Measurements from ENCODE around the gene VCL.
"Not testable (repeated sequence)": the region's sequence is repeated elsewhere in the genome, so short reads cannot be mapped to it uniquely, and the experiment has no call there.

The VCL gene

DNA sequence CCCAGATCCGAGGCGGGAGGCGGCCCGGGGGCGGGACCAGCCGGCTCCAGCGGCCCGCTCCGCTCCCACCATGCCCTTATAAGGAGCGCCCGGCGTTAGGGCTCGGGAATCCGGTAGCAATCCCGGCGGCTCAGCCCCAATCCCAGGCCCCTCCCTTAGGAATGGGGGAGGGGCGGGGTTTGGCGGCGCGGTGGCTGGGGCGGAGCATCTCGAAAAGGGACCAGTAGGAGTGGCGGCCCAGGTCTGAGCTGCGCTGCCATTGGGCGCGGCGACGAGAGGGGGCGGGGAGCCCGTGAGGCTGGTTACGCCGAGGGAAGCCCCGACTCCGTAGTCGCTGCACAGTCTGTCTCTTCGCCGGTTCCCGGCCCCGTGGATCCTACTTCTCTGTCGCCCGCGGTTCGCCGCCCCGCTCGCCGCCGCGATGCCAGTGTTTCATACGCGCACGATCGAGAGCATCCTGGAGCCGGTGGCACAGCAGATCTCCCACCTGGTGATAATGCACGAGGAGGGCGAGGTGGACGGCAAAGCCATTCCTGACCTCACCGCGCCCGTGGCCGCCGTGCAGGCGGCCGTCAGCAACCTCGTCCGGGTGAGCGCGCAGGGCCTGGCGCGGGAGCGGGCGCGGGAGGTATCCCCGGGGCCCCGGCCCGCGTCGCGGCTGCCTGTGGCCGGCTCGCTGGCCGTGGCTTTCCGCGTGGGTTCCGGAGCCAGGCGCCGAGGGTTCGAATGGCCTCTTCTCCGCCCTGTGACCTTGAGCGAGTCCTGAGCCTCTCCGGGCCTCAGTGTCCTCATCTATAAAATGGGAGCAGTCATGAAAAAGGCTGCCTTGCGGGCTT lies at the start of gene VCL:
Gene VCL, plus strand, starts transcription at position 330 of the 836 bp plus-strand sequence. Its CDS starts 92 bp downstream, at position 422.
- peak; percentile 96 for DNase-seq (ENCODE audit: low read depth, low spot score)

DNA sequence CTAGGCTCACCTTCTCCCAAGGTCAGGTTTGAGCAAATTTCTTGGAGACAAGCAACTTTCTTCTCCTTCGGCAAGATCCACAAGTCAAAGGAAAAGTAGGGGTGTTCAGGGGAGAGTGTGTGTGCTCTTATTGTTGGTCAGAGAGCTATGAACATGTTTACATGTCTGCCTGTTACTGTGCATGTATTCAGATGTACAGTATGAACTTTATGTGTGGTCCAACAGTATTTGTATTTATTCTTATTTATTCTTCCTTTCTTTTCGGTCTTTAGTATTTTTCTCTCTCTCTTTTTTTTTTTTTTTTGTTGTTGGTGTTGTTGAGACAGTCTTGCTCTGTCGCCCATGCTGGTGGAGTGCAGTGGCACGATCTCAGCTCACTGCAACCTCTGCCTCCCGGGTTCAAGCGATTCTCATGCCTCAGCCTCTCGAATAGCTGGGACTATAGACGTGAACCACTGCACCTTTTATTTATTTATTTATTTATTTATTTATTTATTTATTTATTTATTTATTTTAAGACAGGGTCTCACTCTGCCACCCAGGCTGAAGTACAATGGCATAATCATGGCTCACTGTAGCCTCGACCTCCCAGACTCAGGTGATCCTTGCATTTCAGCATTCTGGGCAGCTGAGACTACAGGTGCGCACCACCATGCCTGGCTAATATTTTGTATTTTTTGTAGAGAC lies 48.8 kb upstream of the VCL start:
- no peak for DNase-seq (ENCODE audit: low read depth, low spot score)

DNA sequence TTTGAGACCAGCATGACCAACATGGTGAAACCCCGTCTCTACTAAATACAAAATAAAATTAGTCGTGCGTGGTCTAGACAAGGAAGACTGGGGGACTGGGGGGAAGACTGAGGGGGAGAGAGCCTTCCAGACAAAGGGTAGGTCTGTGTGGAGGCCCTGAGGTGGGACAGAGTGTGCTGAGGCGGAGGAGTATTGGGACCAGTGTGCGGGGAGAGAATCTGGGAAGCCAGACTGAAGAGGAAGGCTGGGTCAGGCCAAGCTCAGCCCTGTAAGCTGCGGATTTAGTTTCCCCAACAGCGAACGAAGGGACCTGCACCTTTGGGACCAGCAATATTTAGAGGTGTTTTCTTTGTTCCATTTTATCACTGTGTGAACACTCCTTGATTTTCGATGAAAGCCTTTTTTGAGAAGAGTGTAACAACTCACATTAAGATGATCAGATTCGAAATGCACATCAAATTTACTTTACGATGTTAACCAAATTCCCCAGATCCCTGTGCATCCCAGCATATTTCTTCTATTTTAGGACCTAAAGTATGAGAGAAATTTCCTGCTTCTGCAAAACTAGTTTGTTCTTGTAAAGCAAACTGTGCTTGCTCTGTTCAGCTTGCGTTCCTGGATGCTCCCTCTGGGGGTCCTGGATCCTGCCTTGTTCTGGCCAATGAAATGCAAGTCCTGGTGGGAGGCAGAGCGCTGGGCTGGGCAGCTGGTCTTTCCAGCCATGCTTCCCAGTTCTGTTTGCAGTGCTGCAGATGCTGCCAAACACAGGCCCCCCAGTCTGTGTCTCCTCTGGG lies 47.6 kb upstream of the VCL start:
- DNase-seq (ENCODE audit: low read depth, low spot score) = no peak

DNA sequence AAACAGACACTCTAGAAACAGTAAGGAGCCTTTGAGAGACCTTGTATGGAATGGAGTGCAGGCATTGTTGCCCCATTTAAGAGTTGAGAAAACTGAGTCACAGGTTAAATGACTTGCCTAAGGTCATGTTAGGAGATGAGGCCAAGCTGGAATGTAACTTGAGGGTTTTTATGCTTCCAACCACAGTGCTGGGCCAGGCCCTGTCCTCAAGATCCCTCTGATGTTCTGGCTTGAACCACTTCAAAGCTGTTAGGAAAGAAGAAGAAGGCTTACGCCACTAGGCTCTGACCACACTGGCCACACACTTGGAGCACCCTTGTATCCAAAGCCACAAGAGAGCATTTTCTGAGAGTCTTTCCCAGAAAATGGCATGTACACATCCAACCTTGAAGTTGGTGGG lies 44.3 kb upstream of the VCL start:
- DNase-seq (ENCODE audit: low read depth, low spot score) = no peak

DNA sequence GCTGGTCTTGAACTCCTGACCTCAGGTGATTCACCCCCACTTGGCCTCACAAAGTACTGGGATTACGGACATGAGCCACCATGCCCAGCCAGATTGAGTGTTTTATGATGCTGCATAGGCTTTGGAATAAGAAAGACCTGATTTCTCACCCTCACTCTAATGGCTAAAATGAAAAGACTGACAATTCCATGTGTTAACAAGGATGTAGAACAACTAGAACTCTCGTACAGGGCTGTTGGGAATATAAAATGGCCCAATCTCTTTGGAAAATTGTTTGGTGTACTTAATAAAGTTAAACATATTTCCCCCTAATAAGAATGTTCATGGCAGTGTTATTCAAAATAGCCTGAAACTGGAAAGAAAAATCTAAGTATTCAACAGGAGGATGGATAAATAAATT lies 43.2 kb upstream of the VCL start:
- DNase-seq (ENCODE audit: low read depth, low spot score) = no peak

DNA sequence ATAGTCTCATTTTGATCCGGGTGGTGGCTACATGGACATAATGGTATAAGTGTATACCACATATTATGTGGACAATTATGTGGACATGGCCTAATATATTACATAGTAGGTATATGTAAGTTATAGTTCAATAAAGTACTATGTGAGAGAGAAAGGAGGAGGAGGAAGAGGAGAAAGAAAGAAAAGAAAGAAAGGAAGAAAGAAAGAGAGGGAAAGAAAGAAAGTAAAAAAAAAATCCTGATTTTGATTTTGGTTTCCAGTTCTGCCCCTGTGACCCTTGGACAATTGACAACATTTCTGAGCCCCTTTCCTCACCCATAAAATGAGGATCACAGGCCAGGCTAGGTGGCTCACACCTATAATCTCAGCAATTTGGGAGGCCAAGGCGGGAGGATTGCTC lies 42.2 kb upstream of the VCL start:
- no peak for DNase-seq (ENCODE audit: low read depth, low spot score)

DNA sequence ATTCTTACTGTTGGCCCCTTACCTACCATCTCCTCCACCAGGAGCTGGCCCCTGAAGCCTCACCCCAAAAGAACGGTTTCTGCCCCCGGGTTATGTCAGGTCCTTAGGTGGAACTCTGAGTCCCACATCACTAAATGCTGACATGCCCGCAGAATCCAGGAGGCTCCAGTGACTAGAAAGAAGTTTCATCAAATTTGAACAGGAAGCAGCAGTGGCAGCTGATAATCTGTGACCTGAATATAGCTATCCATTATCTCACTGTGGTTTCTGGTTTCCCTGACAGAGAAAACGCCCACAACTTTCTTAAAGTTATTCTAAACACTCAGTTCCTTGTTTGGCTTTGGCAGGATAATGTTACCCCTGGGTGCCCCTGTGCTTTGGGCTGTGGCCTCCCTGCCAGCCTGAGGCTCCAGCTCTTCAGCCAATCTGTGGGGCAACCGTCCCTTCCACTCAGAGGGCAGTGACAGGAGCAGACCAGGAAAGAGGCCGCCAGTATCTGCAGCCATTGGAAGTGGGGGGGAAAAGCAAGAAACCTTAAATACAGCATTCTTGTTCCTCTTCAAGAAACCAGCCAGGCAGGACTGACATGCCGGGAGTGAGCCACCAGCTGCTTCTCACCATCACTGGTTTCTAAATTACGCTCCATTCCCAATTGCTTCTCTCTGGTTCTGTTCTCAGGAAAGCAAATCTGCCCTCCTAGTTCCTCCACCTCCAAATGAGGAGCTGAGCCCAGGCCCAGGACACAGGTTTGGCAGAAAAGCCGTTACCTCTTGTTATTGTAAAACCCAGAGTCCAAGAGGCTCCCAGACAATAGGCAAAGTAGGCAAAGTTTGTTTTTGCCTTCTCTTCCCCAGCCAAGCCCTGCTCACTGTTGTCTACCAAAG lies 41.2 kb upstream of the VCL start:
- DNase-seq (ENCODE audit: low read depth, low spot score) = no peak

DNA sequence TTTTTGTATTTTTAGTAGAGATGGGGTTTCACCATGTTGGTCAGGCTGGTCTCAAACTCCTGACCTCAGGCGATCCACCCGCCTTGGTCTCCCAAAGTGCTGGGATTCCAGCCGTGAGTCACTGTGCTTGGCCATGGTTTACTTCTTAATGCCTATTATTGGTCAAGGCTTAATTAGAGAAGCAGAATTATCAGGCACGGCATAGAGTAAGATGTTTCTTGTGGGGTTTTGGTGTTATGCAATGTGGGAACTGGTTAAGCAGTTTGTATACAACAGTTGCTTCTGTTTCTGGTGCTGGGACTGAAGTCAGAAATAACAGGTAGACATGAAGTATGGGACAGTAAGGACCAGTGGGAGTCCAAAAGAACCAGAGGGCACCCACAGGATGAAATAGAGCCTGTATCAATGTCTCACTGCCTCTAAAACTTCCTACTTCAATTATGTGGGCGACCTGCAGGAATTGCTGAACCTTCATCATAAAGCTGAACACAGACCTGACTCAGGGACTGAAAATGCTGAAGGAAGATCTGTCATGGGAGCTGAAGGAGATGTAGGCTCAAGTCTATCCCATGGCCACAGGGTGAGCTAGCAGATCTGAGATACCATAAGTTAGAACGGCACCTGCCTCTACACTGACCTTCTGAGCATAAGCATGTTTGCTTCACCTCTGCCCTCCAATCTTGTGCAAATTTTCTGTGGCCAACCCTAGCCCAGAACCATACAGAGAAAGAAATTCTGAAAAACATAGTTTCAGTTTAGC lies 38.3 kb upstream of the VCL start:
- DNase-seq (ENCODE audit: low read depth, low spot score) = no peak

DNA sequence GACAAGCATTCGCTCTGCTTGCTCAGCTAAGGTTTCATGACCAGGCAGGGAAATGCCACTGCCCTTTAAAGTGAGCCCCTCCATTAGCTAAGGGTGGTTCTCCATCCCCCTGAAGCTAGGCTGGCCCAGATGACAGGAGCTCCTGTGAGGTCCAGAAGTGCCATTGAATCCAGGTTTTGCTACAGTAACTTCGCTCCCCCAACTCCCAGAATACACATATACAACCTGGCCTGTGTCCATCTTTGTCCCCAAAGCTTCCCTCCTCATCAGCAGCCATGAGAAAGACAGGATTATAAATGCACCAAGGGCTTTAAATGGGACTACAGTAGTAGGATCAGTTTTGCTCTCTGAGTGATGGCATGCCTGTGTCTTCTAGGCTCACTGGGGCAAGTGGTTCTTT lies 35.5 kb upstream of the VCL start:
- no peak for DNase-seq (ENCODE audit: low read depth, low spot score)

DNA sequence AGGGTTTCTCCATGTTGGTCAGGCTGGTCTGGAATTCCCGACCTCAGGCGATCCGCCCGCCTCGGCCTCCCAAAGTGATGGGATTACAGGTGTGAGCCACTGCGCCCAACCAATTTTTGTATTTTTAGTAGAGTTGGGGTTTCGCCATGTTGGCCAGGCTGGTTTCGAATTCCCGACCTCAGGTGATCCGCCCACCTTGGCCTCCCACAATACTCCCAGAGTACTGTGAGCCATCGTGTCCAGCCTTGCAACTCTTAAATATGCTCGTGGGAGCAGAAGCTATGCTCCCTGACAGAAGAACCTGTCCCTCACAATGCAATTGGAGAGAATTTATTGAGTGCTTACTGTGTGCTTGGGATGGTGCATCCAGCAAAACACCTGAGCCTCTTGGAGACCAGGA lies 34.4 kb upstream of the VCL start:
- DNase-seq (ENCODE audit: low read depth, low spot score) = not testable (repeated sequence)

DNA sequence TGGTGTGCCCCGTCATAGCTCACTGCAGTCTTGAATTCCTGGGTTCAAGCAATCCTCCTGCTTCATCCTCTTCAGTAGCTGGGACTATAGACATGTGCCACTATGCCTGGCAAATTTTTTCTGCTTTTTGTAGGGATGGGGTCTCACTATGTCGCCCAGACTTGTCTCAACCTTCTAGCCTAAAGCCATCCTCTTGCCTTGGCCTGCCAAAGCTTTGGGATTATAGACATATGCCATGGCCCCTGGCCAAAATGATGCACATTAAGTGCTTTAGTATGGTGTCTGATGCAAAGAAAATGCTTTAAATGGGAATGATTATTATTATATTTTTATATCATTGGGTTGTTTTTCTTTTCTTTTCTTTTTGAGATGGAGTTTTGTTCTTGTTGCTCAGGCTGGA lies 33.2 kb upstream of the VCL start:
- no peak for DNase-seq (ENCODE audit: low read depth, low spot score)

DNA sequence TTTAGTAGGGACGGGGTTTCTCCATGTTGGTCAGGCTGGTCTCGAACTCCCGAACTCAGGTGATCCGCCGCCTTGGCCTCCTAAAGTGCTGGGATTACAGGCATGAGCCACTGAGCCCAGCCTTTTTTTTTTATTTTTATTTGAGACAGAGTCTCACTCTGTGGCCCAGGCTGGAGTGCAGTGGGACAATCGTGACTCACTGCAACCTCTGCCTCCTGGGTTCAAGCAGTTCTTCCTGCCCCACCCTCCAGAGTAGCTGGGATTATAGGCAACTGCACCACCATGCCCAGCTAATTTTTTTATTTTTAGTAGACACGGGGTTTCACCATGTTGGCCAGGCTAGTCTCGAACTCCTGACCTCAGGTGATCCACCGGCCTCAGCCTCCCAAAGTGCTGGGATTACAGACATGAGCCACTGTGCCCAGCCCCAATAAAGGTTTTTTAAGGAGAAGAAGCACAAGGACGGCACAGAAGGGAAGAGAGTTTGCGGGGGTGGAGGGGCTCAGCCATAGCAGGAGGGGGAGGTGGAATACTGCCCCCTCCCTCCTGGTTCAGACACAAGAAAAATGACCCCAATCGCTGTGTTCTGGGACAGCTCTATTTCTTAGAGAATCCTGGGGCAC lies 32.5 kb upstream of the VCL start:
- DNase-seq (ENCODE audit: low read depth, low spot score) = not testable (repeated sequence)

DNA sequence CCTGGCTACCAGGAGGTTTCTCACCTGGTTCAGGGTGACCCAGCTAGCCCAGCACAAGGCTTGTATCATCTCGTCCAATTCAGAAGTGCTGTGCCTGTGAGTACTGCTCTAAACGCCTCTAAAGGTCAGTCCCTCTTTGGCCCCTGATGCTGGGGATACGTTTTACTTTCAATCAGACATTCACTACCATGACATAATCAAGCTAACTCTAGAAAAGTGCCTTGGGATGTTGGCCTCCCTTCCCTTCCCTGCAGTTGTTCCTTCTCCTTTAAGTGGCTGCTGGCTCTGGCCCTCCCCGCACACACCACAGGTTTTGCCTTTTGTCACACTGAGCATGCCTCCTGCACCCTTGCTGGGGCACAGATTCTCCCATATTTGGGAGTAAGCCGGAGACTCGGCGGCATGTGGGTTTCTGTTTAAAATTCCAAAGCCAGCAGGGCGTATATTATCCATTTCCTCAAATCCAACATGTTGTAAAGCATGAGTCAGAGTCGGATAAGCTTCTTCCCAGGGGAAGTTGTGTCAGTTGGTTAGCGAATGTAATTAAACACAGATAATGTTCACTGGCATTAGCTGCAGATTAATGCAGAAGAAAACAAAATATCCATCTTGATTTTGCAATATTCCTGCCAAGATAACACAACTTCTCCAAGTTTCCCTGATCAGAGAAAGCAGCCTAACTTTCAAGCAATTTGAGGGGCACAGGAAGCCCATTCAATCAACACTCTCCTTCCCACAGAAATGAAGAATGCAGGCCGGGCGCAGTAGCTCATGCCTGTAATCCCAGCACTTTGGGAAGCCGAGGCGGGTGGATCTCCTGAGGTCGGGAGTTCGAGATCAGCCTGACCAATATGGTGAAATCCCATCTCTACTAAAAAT lies 31.8 kb upstream of the VCL start:
- DNase-seq (ENCODE audit: low read depth, low spot score) = peak; percentile 98

DNA sequence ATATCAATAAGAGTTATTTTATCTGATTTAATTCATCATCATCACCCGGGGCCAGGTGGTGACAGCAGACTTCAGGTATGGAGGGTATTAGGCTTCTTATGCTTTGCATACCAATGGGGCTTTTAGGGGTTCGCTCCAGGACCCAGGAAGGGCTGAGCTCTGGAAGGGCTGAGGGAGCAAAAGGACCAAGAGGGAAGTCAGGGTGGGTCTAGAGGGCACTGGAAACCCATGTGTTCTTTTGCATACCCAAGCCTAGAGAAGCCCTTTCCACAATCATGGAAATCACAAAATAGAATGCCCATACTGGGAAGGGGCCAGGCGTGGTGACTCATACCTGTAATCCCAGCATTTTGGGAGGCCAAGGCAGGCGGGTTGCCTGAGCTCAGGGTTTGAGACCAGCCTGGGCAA lies 30.9 kb upstream of the VCL start:
- DNase-seq (ENCODE audit: low read depth, low spot score) = no peak

DNA sequence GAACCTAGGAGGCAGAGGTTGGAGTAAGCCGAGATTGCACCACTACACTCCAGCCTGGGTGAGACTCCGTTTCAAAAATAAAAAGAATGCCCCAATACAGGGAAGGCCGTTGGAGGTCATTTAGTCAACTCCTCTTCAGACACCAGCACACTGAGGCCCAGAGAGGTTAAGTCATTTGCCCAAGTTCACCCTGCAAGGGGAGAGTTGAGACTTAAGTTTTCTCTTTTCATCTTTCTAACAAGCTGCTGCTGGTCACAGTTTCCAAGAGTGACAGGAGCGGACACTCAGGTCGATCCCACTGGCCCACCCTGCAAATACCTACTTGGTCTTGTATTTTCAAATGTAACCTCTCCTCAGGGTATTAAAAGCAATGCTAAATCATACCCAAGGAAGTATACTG lies 30.4 kb upstream of the VCL start:
- DNase-seq (ENCODE audit: low read depth, low spot score) = no peak

DNA sequence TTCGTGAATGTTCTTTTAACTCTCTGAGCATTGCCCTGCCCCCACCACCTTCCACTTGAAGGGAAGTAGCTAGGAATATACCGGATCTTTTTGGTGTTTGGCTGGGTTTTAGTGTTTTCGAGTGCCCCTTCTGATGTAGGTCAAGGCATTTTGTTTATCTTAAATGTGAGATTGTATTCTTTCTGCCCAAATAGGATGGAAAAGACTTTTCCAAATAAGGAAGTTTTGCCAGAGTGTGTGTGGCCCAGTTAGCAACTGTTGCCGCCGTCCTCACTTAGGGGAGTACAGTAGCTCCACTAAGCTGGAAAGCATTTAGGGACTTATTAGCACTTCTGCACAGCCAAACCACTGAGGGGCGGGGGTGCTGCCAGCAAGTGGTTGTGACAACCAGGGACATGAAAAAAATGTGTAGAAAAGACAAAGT lies 29.8 kb upstream of the VCL start:
- peak; percentile 26 for DNase-seq (ENCODE audit: low read depth, low spot score)

DNA sequence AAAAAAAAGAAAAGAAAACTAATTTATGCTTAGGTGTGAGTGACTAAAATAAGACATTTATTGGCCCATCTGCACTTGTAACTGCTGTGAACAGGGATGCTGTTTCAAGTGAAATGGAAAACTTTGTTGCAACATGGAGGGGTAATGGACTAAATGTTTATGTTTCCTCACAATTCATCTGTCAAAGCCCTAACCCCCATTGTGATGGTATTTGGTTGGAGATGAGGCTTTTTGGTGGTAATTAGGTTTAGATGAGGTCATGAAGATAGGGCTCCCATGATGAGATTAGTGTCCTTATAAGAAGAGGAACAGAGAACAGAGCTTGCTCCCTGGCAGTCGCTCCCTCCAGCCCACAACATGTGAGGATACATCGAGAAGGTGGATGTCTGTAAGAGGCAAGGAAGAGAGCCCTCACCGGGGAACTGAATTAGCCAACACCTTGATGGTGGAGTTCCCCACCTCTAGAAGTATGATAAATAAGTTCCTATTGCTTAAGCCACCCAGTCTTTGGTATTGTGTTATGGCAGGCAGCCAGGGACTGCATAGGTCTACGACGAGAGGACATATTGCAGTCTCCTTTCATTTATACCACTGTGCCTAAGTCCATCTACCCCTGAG lies 28.6 kb upstream of the VCL start:
- no peak for DNase-seq (ENCODE audit: low read depth, low spot score)

DNA sequence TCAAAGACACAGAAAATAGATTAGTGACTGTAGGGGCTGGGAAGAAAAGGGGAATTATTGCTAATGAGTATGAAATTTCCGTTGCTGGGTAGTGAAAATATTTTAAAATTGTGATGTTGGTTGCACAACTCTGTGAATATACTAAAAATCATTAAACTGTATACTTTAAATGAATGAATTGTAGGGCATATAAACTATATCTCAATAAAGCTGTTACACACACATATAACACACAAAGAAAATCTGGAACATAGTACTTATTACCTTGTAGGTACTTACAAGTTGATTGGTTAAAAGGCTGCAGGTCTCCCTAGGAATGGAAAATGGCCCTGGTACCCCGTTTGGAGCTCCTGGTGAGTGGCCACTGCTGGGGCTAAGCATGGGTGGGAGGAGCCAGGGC lies 27.1 kb upstream of the VCL start:
- no peak for DNase-seq (ENCODE audit: low read depth, low spot score)
